ENCODE results near the gene SMAP1.

SMAP1 gene

DNA sequence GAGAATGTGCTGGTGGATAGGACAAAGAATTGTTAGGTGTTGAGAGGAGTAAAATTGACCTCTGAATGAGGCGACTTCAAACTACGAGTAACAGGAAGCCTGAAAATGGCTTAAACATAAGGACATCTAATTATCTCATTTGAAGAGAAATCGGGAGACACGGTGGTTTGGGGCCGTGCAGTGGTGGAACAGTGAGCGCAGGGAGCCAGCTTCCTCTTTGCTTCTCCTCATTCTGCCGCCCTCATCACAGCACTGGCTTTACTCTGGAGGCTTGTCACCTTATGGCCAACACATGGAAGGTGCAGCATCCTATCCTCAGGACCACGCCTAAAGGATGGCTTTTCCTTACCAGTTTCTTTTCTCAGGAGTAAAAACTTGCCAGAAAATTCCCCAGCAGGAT, 174.9 kb downstream of the SMAP1 start:
- DNase-seq (ENCODE audit: low read depth) = no peak
- H3K4me3 ChIP-seq (ENCODE audit: low read depth, low read length) = no peak overlapping the region
- in situ Hi-C loops (cut with HindIII; ENCODE audit: low sequenced_read_pairs) = no loop called here
- TF ChIP-seq, protein P1, sequence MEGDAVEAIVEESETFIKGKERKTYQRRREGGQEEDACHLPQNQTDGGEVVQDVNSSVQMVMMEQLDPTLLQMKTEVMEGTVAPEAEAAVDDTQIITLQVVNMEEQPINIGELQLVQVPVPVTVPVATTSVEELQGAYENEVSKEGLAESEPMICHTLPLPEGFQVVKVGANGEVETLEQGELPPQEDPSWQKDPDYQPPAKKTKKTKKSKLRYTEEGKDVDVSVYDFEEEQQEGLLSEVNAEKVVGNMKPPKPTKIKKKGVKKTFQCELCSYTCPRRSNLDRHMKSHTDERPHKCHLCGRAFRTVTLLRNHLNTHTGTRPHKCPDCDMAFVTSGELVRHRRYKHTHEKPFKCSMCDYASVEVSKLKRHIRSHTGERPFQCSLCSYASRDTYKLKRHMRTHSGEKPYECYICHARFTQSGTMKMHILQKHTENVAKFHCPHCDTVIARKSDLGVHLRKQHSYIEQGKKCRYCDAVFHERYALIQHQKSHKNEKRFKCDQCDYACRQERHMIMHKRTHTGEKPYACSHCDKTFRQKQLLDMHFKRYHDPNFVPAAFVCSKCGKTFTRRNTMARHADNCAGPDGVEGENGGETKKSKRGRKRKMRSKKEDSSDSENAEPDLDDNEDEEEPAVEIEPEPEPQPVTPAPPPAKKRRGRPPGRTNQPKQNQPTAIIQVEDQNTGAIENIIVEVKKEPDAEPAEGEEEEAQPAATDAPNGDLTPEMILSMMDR (IDR thresholded peaks at IDR 0.05; ENCODE audit: low read depth, low read length, missing control alignments) = no peak

DNA sequence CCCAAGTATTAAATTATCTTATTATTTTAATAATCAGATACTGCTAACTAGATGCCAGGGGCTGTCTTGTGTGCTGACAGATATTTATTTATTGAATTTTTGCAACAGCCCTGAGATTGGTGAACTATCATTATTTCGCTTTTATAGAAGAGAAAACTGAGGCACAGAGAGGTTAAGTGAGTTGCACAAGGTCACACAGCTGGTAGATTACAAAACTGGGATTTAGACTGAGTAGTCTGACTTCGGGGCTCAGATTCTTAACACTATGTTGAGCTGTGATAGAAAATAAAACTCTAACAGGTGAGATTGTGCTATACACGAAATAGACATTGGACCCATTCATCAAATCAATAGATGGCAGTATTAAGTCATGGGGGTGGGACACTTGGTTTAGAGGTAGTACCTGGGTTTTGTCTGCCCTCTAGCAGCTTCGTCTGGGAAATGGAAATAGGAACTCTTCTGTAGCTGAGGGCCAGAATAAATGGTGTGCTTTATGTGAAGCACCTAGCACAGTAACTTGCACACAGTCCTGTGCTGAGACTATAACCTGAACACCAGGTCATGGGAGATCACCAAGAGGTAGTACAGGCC, 175.7 kb downstream of the SMAP1 start:
- DNase-seq (ENCODE audit: low read depth) = no peak
- TF ChIP-seq, protein P1 (IDR thresholded peaks at IDR 0.05; ENCODE audit: low read depth, low read length, missing control alignments) = no peak
- in situ Hi-C loops (cut with HindIII; ENCODE audit: low sequenced_read_pairs) = no loop called here
- H3K4me3 ChIP-seq (ENCODE audit: low read depth, low read length) = no peak overlapping the region

DNA sequence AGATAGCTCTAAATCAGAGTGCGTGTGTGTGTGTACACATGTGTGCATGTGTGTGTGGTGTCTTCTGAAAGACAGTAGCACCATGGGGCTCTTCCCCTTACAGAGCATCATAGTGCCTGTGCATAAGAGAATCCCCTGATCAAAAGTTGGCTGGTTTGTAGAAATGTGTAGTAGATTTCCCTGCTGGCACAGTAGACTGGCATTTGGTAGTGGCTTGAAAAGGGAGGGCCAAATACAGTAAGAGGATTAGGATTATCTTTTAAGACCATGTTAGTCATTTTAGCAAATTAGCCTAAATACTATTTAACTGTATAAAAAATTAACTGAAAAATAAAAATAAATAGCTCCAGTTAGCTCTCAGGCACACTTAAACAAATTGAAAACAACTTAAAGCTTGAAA, 176.6 kb downstream of the SMAP1 start:
- in situ Hi-C loops (cut with HindIII; ENCODE audit: low sequenced_read_pairs) = no loop called here

DNA sequence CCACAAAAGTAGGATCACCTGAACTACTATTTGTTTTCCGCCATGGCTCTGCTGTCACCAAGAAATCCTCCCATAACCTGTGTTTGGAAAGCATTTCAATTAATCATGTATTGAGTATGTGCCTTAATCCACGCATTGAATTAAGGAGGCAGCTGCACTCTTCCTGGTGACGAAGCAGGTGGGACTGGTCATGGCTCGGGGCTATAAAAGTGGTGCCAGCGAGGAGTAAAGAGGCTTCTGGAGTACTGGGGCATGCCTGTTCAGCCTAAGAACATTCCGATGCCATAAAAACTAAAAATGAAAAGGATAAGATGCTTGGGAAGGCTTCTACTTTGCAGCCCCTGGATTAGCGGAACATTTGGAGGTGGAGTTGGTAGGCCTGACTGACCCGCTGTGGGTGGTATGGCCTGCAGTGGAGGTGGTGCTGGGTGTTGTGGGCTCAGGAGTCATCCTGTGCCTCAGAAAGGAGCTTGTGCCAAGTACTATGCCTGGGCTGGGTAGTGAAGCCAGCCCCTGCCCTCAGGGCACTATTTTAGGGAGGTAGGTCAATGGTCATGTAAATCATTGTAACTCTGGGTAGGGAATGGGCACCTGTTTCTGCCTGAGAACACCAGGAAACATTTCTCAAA, 178.6 kb downstream of the SMAP1 start:
- TF ChIP-seq, protein P1 (IDR thresholded peaks at IDR 0.05; ENCODE audit: low read depth, low read length, missing control alignments) = no peak
- in situ Hi-C loops (cut with HindIII; ENCODE audit: low sequenced_read_pairs) = no loop called here
- no peak overlapping the region for H3K4me3 ChIP-seq (ENCODE audit: low read depth, low read length)
- no peak for DNase-seq (ENCODE audit: low read depth)

More for the DNA sequence above, 176.6 kb downstream of the SMAP1 start:
- H3K4me3 ChIP-seq (ENCODE audit: low read depth, low read length) = no peak overlapping the region
- TF ChIP-seq, protein P1 (IDR thresholded peaks at IDR 0.05; ENCODE audit: low read depth, low read length, missing control alignments) = no peak
- no peak for DNase-seq (ENCODE audit: low read depth)

DNA sequence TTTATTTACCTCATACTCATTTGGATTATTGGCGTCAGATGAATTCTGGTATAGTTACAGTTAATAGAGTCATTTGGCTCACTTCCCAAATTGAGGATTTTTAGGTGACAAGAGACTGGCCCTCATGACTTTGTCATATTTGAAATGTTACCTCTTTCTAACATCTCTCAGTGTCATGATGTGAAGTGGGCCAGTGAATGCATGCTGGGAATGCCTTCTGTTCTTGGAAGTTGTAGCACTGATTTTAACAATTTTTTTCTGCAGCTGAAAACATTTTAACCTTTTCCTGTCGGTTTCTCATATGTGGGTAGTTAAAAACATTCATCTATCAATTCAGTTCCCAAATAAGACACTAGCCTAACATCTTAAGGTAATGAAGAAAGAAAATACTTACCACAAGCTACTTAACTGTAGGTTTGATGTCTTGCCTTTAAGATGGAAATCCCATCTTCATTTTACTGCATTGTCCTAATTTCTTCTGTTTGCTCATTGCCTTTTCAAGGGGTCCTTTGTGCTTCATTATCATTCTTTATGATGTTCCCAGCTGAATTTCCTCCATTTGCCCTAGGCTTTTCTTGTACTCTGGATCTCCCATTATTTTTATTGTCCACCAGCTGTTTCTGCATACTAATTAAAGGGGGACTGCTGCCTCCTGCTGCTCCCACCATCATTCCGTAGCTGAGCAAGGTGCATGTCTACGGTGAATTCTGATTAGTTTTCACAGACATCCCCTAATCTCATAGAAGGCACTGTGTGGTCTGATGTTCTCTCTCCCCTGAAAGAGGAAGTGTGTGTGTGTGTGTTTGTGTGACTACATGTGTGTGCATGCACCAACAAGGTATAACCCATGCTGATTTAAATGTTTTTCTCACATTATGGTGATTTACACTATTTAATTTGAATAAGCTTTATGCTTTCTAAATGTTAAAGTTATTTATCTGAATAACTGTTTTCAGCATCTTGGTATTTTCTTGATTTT, 179.7 kb downstream of the SMAP1 start:
- in situ Hi-C loops (cut with HindIII; ENCODE audit: low sequenced_read_pairs) = no loop called here
- no peak for DNase-seq (ENCODE audit: low read depth)

More for the DNA sequence above, 179.7 kb downstream of the SMAP1 start:
- H3K4me3 ChIP-seq (ENCODE audit: low read depth, low read length) = no peak overlapping the region
- TF ChIP-seq, protein P1 (IDR thresholded peaks at IDR 0.05; ENCODE audit: low read depth, low read length, missing control alignments) = no peak
